ENCODE measurements around the gene NDRG3. TPM values are rescaled to one million over a fixed set of nuclear protein-coding genes. Genes with fewer than 3 reads are reported as not detected.

The NDRG3 gene
- total and polyA plus RNA-seq, 2 of the 4 experiments (the other 2 are of a cell fraction), result 24.8 to 34.2 TPM

- ATAC-seq (ENCODE audit: low read depth), result no peak
- POLR2A ChIA-PET (ENCODE audit: unreplicated experiment), result no interaction called here
- in situ Hi-C loops (cut with MboI; ENCODE audit: low sequenced_read_pairs), result loop anchor here (25.0 kb wide), 1 partner anchor 92 kb away; no protein-coding TSS in a partner anchor
Observed at GRCh38 chr20:36720510-36720909, 25.4 kb downstream of the NDRG3 start.

More at GRCh38 chr20:36720510-36720909, 25.4 kb downstream of the NDRG3 start:
- H2AFZ ChIP-seq (replicated peaks; ENCODE audit: low read length, poor library complexity), result no peak overlapping the region
- no peak overlapping the region for H3K56ac ChIP-seq (ENCODE audit: extremely low read depth, insufficient read depth, low read length)
- no peak for TF ChIP-seq USF2 (IDR thresholded peaks at IDR 0.05; ENCODE audit: low read depth, low read length)
- no peak for TF ChIP-seq RFX5 (IDR thresholded peaks at IDR 0.05; ENCODE audit: low read depth, low read length)
- TF ChIP-seq CHD1 (IDR thresholded peaks at IDR 0.05; ENCODE audit: low read depth, low read length), result no peak
- no peak for TF ChIP-seq FOS (IDR thresholded peaks at IDR 0.05; ENCODE audit: low read depth, low read length)
- TF ChIP-seq MXI1 (IDR thresholded peaks at IDR 0.05; ENCODE audit: borderline replicate concordance, low read depth, low read length), result no peak
- no peak for TF ChIP-seq ELK1 (IDR thresholded peaks at IDR 0.05; ENCODE audit: borderline replicate concordance, low read depth, low read length)
- no peak for TF ChIP-seq POLR2A (IDR thresholded peaks at IDR 0.05; ENCODE audit: low read depth, low read length)
- no peak for TF ChIP-seq BHLHE40 (IDR thresholded peaks at IDR 0.05; ENCODE audit: low read depth, low read length)
- no peak for TF ChIP-seq CEBPB (IDR thresholded peaks at IDR 0.05; ENCODE audit: low read depth, low read length)
- TF ChIP-seq RAD21 (IDR thresholded peaks at IDR 0.05; ENCODE audit: low read length), result no peak
- no peak for TF ChIP-seq SMC3 (IDR thresholded peaks at IDR 0.05; ENCODE audit: low read depth, low read length)
- TF ChIP-seq MAFK (IDR thresholded peaks at IDR 0.05; ENCODE audit: low read depth, low read length), result no peak
- TF ChIP-seq CTCF (conservative IDR thresholded peaks at IDR 0.05; ENCODE audit: low read depth, low read length), result no peak
- no peak for TF ChIP-seq NFE2L2 (IDR thresholded peaks at IDR 0.05; ENCODE audit: low read depth, low read length)
- no peak for TF ChIP-seq MAZ (IDR thresholded peaks at IDR 0.05; ENCODE audit: borderline replicate concordance, low read depth, low read length)
- no peak for TF ChIP-seq RCOR1 (IDR thresholded peaks at IDR 0.05; ENCODE audit: insufficient replicate concordance, low read length)
- no peak overlapping the region for H2BK120ac ChIP-seq (ENCODE audit: low read depth, low read length)
- no peak overlapping the region for H2BK15ac ChIP-seq (ENCODE audit: low read depth, low read length)
- intact Hi-C loops (cut with micrococcal nuclease), result no loop called here
- H4K5ac ChIP-seq (ENCODE audit: low read depth, low read length), result no peak overlapping the region
- H3K9me1 ChIP-seq (ENCODE audit: insufficient read depth, low read length), result no peaks in the 10 kb centered on the region
- H3K27me3 ChIP-seq (ENCODE audit: control insufficient read depth, insufficient read depth, low read length), result no peaks in the 10 kb centered on the region
- peak; percentile 37 for DNase-seq
- no TSS peak for BruUV-seq (replicated peaks)
- H2AK5ac ChIP-seq (ENCODE audit: low read depth, low read length), result no peak overlapping the region
- no peak overlapping the region for H2BK20ac ChIP-seq (ENCODE audit: low read depth, low read length)
- no peaks in the 10 kb centered on the region for H4K20me1 ChIP-seq (ENCODE audit: insufficient read depth, low read length)
- no peak overlapping the region for H3K9ac ChIP-seq (ENCODE audit: low read depth, low read length)
- no peak overlapping the region for H3K4ac ChIP-seq (ENCODE audit: low read depth, low read length)
- no peak overlapping the region for H4K91ac ChIP-seq (ENCODE audit: insufficient read depth, low read depth, low read length)
- H3K9me3 ChIP-seq (ENCODE audit: control insufficient read depth, insufficient read depth, low read length), result no peaks in the 10 kb centered on the region
- no peak overlapping the region for H2BK5ac ChIP-seq (ENCODE audit: low read depth, low read length, poor library complexity, severe bottlenecking)
- WGBS, 2 experiments (ENCODE audit: extremely low coverage in 2 of 2, insufficient read length in 1 of 2), result no CpG with 5 or more reads among the region's 3 CpGs
- H3K4me2 ChIP-seq (ENCODE audit: low read depth, low read length), result no peak overlapping the region
- H3K4me1 ChIP-seq (ENCODE audit: control insufficient read depth, insufficient read depth, low read length), result no peaks in the 10 kb centered on the region
- CTCF ChIA-PET, result no interaction called here
- no peaks in the 10 kb centered on the region for H3K79me1 ChIP-seq (ENCODE audit: low read depth in 1 of 2, low read length in 2 of 2)
- dilution Hi-C loops (cut with HindIII; ENCODE audit: low sequenced_read_pairs, unreplicated experiment), result no loop called here
- H3K27ac ChIP-seq (ENCODE audit: insufficient read depth, low read length), result no peak overlapping the region
- H2AK9ac ChIP-seq (replicated peaks; ENCODE audit: low read depth, low read length, poor library complexity), result no peak overlapping the region
- no peak overlapping the region for H4K8ac ChIP-seq (ENCODE audit: low read depth in 2 of 2, low read length in 2 of 2)
- no peak overlapping the region for H3K23ac ChIP-seq (ENCODE audit: low read depth, low read length)
- H3K14ac ChIP-seq (replicated peaks; ENCODE audit: low read depth, low read length), result no peak overlapping the region
- no peak overlapping the region for H3K4me3 ChIP-seq (ENCODE audit: insufficient read depth, low read depth, low read length)
- H3K36me3 ChIP-seq (ENCODE audit: control insufficient read depth, insufficient read depth, low read length), result peaks cover 2% of the 10 kb centered on the region; the same call in 1 of the 2 replicates
- H3K18ac ChIP-seq (ENCODE audit: low read depth, low read length), result no peak overlapping the region
